Gastrocnemius medialis (tissue), 4 donors: ENCODE results near the gene RNU1-1. TPM values are rescaled to one million over a fixed set of nuclear protein-coding genes. Genes with fewer than 3 reads are reported as not detected.
"Not testable (repeated sequence)": the region's sequence is repeated elsewhere in the genome, so short reads cannot be mapped to it uniquely, and the experiment has no call there.

ENCODE experiments used
- ATAC-seq, 2 donors: fragments of 150-250 bp; one replicate each; pipeline ENCODE4 v1.9.1; 2016
- DNase-seq, 2 donors: peaks; one replicate each; pipeline ENCODE4 v3.0.0-alpha.2; 2019
- H3K27ac ChIP-seq, 4 donors: fragments of 200-600 bp; sonication (generic); 1 replicate in 1 of 4; 2 replicates in 3 of 4; pipeline ENCODE4 v1.5.1; 2016 to 2018; ENCODE audit warnings: mild to moderate bottlenecking in 2 of 4, moderate library complexity in 1 of 4
- H3K27me3 ChIP-seq, 3 donors: fragments of 200-600 bp; sonication (generic) in 2 of 3; 1 replicate in 1 of 3; 2 replicates in 2 of 3; pipeline versions ENCODE4 v1.5.1 to v1.6.0; 2016 to 2019; ENCODE audit warnings: mild to moderate bottlenecking in 1 of 3, moderate library complexity in 1 of 3
- H3K36me3 ChIP-seq, 2 donors: fragments of 200-600 bp; sonication (generic) in 1 of 2; one replicate each; pipeline ENCODE4 v1.5.1; 2017 to 2018
- H3K4me1 ChIP-seq, 2 donors: fragments of 200-600 bp; sonication (generic) in 1 of 2; one replicate each; pipeline ENCODE4 v1.5.1; 2016 to 2017; ENCODE audit warnings: mild to moderate bottlenecking in 2 of 2
- H3K4me3 ChIP-seq, 4 donors: fragments of 200-600 bp; sonication (generic) in 3 of 4; 1 replicate in 1 of 4; 2 replicates in 3 of 4; pipeline ENCODE4 v1.5.1; 2016 to 2019; ENCODE audit warnings: mild to moderate bottlenecking in 2 of 4
- H3K9me3 ChIP-seq, 3 donors: fragments of 200-600 bp; sonication (generic) in 2 of 3; 1 replicate in 1 of 3; 2 replicates in 2 of 3; pipeline ENCODE4 v1.5.1; 2016 to 2019
- CTCF ChIP-seq, 5 experiments: fragments of 450-650 bp in 3 of 5; fragments of 200-600 bp in 2 of 5; sonication (generic) in 2 of 5; IDR thresholded peaks in 4 of 5; conservative IDR thresholded peaks in 1 of 5; 1 replicate in 4 of 5; 2 replicates in 1 of 5; pipeline ENCODE4 v1.5.1; 2016 to 2019; ENCODE audit warnings: antibody characterized with exemption in 5 of 5, mild to moderate bottlenecking in 3 of 5, moderate library complexity in 3 of 5
- POLR2A ChIP-seq, 2 donors: fragments of 450-650 bp; IDR thresholded peaks; one replicate each; pipeline ENCODE4 v1.6.1; 2017; ENCODE audit warnings: antibody characterized with exemption in 2 of 2, mild to moderate bottlenecking in 2 of 2, moderate library complexity in 2 of 2
- in situ Hi-C, 4 donors: fragments of 200-750 bp; cut with MboI; loops; one replicate each; pipeline versions ENCODE4 v1.15.0 to v1.8.0; 2017; ENCODE audit warnings: low sequenced_read_pairs in 4 of 4
- intact Hi-C: fragments of 100-400 bp; cut with DNase I; formaldehyde crosslinking; loops from one replicate; pipeline ENCODE4 v1.15.1; 2023; ENCODE audit warnings: low total_unique reads
- total RNA-seq, 4 donors: library from RNA; depleted of rRNA; stranded (reverse); fragments of >200 nt; gene quantifications; one replicate each; pipeline versions ENCODE4 v1.1.0 to v1.2.3, GENCODE V29; 2016

The RNU1-1 gene
- total RNA-seq, 4 donors from 2014 or later, result under 0.01 TPM; not detected in 3

- in situ Hi-C loops (no loop called here), intact Hi-C loops (no loop called here)
- Histone ChIP-seq H3K4me3 (no peak overlapping the region), H3K9me3 (no peaks in the 10 kb centered on the region), H3K4me1 (no peaks in the 10 kb centered on the region), H3K27ac (no peak overlapping the region), H3K27me3 (no peaks in the 10 kb centered on the region), H3K36me3 (peaks cover 0 to 29% of the 10 kb centered on the region in 2 donors)
- ATAC-seq (no peak), DNase-seq (no peak)
- TF ChIP-seq CTCF (IDR thresholded peaks at IDR 0.05 in 4 of 5, conservative IDR thresholded peaks at IDR 0.05 in 1 of 5) (no peak), POLR2A (IDR thresholded peaks at IDR 0.05) (no peak)
These were observed 29.2 kb downstream of the RNU1-1 start for GRCh38 chr1:16484931-16485330.

- no peak for DNase-seq
- H3K9me3 ChIP-seq, result no peaks in the 10 kb centered on the region
- ATAC-seq, result no peak
- in situ Hi-C loops (no loop called here), intact Hi-C loops (no loop called here)
- no peaks in the 10 kb centered on the region for H3K4me1 ChIP-seq
- H3K27me3 ChIP-seq, result no peaks in the 10 kb centered on the region
- H3K27ac ChIP-seq, result no peak overlapping the region
- H3K36me3 ChIP-seq, result peaks cover 0 to 30% of the 10 kb centered on the region in 2 donors
- TF ChIP-seq CTCF (IDR thresholded peaks at IDR 0.05 in 4 of 5, conservative IDR thresholded peaks at IDR 0.05 in 1 of 5) (no peak), POLR2A (IDR thresholded peaks at IDR 0.05) (no peak)
- H3K4me3 ChIP-seq, result no peak overlapping the region
These were observed 29.6 kb downstream of the RNU1-1 start for GRCh38 chr1:16484501-16484835.

GRCh38 chr1:16483639-16484500, 30.2 kb downstream of the RNU1-1 start:
- H3K27me3 ChIP-seq, ATAC-seq, H3K4me1 ChIP-seq, H3K4me3 ChIP-seq, DNase-seq, in situ Hi-C loops, intact Hi-C loops, H3K9me3 ChIP-seq, H3K27ac ChIP-seq: not testable (repeated sequence)
- H3K36me3 ChIP-seq, result peaks cover 0 to 30% of the 10 kb centered on the region in 2 donors

- H3K9me3 ChIP-seq, ATAC-seq, H3K4me1 ChIP-seq, H3K4me3 ChIP-seq, H3K27me3 ChIP-seq, DNase-seq, intact Hi-C loops, H3K27ac ChIP-seq, in situ Hi-C loops: not testable (repeated sequence)
- peaks cover 0 to 30% of the 10 kb centered on the region in 2 donors for H3K36me3 ChIP-seq
These were observed 30.9 kb downstream of the RNU1-1 start for GRCh38 chr1:16483146-16483545.

GRCh38 chr1:16478091-16478490, 36.0 kb downstream of the RNU1-1 start:
- DNase-seq (no peak), ATAC-seq (no peak)
- no peaks in the 10 kb centered on the region for H3K4me1 ChIP-seq
- no peaks in the 10 kb centered on the region for H3K27me3 ChIP-seq
- no peaks in the 10 kb centered on the region for H3K9me3 ChIP-seq
- H3K36me3 ChIP-seq, result peaks cover 0 to 36% of the 10 kb centered on the region in 2 donors
- intact Hi-C loops, result no loop called here
- TF ChIP-seq POLR2A (IDR thresholded peaks at IDR 0.05) (no peak), CTCF (IDR thresholded peaks at IDR 0.05 in 4 of 5, conservative IDR thresholded peaks at IDR 0.05 in 1 of 5) (no peak)
- H3K4me3 ChIP-seq, result no peak overlapping the region
- in situ Hi-C loops, result no loop called here
- no peak overlapping the region for H3K27ac ChIP-seq

- H3K27me3 ChIP-seq, DNase-seq, in situ Hi-C loops, H3K4me3 ChIP-seq, H3K27ac ChIP-seq, H3K9me3 ChIP-seq, H3K4me1 ChIP-seq, intact Hi-C loops, ATAC-seq: not testable (repeated sequence)
- H3K36me3 ChIP-seq, result peaks cover 0 to 29% of the 10 kb centered on the region in 2 donors
These were observed 38.0 kb downstream of the RNU1-1 start for GRCh38 chr1:16475771-16476770.

- intact Hi-C loops, result not testable (repeated sequence)
- H3K36me3 ChIP-seq, result peaks cover 0 to 26% of the 10 kb centered on the region in 2 donors
These were observed 39.2 kb downstream of the RNU1-1 start for GRCh38 chr1:16474891-16475290.

More at GRCh38 chr1:16474891-16475290, 39.2 kb downstream of the RNU1-1 start:
- H3K27me3 ChIP-seq, H3K9me3 ChIP-seq, H3K4me3 ChIP-seq, DNase-seq, ATAC-seq, H3K4me1 ChIP-seq, in situ Hi-C loops, H3K27ac ChIP-seq: not testable (repeated sequence)
